ENCODE measurements around the gene ERI3.
A peak's percentile ranks its signal among the peaks of the same experiment; 100 is the strongest.
"Not testable (repeated sequence)": the region's sequence is repeated elsewhere in the genome, so short reads cannot be mapped to it uniquely, and the experiment has no call there.

The ERI3 gene

DNA sequence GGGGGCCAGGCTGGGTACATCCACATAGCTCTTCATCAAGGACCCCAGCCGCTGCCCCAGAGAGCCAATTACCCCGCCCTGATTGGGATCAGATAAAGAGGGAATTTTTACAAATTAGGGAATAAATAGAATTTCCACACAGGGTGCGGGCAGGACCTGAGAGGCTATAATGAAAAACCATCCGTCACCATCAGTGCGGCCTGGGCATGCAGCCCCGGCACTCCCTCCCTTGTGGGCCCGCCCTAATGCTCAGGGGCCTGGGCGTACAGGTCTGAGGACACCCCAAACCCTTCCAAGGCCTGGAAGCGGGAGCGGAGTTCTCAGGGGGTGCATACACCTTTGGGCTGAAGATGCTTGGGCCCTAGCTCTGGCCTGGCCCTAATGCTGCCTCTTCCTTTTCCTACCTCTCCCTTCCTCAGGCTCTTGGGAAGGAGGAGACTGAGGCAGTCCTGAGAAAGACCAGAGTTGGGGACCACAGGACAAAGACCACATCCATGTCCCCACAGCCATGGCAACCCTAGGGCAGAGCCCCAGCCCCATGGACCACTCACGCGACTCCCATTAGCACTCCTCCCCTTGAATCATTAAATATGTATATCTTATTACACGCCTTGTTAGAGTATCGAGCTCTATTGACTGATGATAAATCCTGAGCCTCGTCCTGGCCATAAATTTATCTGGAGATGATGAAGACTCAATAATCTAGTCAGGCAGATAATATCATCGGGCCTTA, 125.5 kb downstream of the ERI3 start:
- DNase-seq: no peak

DNA sequence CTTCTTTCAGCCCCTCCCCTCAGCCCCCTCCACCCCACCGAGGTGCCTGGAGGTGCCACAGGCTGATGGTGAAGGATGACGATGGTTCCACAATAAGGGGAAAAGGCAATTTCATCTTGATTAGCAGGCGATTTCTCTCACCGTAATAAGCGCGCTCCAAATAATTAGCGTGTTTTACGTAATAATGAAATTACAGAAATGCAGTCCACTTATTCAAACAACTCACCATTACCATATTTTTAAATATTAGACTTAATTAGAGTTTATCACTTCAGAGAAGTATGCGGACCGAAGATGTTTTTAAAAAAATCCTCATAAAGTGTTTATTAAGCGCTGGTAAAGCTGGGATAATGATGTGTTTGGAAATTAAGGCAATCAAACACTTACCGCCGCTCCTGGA, 126.8 kb downstream of the ERI3 start:
- no peak for DNase-seq

DNA sequence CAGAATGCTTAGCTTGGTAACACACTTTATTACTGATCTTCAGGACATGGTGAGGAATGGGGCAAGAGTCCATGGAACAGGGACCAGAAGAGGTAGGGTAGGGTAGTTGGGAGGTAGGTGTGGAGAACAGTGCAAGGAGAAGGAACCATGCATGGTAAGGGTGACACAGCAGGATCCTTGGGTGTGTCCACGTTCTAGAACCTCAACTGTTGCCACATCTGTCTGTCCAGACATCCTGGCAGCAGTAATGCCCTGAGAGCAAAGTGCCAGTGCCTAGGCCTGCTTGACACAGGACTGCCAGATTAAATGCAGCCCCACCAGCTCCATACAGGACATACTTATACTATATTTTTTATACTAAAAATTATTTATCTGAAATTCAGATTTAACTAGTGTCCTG, 127.8 kb downstream of the ERI3 start:
- no peak for DNase-seq

GRCh38 chr1:44225761-44226160, 129.3 kb downstream of the ERI3 start:
- no peak for DNase-seq

GRCh38 chr1:44223187-44223610, 131.9 kb downstream of the ERI3 start:
- DNase-seq: no peak

- DNase-seq: no peak
Observed at GRCh38 chr1:44222397-44223186, 132.5 kb downstream of the ERI3 start.

DNA sequence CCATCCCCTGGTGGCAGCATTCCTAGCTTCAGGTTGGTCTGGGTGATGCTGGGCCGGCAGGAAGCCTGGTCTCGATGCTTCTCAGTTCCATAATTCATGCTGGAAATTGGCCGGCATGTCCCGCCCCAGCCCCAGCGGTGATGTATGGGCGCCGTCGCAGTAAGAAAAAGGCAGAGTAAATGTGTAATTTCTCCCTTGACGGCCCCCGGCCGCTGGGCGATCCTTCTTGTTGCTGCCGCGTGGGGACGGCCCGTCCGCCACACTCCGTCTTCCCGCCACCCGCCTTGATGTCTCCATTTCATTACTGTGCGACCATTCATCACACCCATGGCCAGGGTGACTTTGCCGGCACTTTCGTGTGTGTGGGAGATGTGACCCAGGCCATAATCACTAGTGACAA, 133.3 kb downstream of the ERI3 start:
- no peak for DNase-seq

GRCh38 chr1:44220755-44221154, 134.3 kb downstream of the ERI3 start:
- no peak for DNase-seq

DNA sequence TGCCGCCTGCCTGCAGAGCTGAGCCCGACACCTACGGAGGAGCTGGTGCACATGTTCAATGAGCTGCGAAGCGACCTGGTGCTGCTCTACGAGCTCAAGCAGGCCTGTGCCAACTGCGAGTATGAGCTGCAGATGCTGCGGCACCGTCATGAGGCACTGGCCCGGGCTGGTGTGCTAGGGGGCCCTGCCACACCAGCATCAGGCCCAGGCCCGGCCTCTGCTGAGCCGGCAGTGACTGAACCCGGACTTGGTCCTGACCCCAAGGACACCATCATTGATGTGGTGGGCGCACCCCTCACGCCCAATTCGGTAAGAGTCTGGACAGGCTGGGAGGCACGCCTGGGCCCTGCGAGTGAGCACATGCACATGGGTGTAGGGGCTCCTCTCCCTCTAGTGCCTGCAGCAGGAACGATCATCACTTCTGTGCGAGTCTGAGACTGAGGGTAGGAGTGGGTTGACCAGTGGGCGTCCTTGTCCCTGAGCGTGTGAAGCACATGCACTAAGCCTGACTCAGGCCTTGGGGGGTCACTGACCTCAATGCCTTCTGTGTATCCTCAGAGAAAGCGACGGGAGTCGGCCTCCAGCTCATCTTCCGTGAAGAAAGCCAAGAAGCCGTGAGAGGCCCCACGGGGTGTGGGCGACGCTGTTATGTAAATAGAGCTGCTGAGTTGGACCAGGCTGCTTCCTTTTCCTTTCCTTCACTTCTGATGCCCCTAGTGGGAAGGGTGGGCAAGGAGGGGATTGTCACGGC, 134.9 kb downstream of the ERI3 start:
- no peak for DNase-seq

GRCh38 chr1:44219301-44219626, 135.8 kb downstream of the ERI3 start:
- DNase-seq: no peak

GRCh38 chr1:44218503-44219300, 136.4 kb downstream of the ERI3 start:
- no peak for DNase-seq

GRCh38 chr1:44217809-44218410, 137.1 kb downstream of the ERI3 start:
- peak; percentile 70 for DNase-seq

DNA sequence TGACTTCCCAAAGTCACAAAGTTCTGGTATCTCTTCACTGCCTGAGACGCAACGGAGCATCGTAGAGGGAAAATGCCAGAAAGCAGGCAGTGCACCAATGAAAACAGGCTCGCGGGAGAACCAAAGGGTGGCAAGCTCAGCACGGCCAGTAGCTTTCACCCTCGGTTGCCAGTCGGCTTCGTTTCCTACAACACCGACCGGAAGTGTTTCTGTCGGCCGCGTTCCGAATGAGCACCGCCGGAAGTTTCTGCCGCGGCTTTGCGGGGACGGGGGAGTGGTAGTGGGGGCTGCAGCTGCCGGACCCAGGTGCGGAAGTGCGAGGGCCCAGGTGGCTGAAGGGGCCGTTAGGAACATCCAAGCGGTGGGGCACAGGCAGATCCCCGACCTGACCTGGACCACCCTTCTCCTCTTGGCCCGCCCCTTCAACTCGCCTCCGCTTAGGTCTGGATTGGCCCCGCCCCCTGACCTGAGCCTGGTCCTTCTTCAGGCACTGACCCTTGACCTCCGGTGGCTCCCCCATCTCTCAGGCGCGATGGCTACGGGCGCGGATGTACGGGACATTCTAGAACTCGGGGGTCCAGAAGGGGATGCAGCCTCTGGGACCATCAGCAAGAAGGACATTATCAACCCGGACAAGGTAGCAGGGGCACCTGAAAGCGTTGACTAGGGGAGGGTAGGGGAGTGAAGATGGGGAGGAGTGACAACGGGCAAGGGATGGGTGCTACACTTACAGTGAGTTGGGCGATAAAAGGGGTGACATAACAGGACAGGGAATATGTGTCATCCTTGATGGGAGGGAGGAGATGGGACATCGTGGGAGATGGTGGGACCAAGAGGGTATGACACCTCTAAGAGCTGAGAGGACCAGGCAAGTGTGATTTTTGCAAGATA, 141.6 kb downstream of the ERI3 start, which contains the start of gene DMAP1:
TSS of gene DMAP1 (plus strand) at position 250 of the 891 bp plus-strand sequence. CDS start at position 533, 283 bp downstream.
- DNase-seq: peak; percentile 95

DNA sequence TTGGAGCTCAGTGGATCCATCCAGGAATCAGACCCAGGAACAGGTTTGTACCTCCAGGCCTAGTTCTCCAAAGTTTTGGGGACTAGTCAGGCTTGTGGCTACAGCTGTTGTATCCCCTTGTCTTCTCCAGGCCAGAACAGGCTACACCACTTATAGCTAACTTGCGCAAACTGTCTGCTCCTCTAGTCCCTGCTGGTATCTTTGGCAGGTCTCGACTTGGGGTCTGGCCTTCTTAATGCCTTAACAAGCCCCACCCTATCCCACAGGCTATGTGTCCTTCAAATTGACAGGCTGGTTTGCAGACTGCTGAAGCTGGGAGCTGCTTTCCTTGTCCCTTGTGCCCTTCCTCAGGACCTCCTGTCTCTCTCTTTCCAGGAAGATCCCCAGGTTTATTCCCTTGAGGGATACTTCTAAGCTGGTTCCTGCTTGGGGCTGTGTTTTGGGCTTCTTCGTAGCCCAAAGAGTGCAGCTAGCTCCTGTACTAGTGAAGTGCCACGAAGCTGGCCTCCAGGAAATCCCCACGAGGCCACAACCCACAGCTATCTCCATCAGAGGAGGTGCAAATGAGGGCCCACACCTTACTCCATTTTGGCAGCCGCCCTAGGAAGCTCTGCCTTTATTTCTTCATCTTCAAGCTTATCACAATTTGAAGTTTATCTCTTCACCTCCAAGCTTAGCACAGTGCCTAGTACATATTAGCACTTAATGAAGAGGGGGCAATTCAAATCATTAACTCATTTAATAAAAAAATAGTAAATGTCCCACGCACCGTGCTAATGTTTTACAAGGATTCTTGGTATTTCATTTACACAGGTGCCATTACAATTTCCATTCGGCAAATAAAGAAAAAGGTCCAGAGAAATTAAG, 142.5 kb downstream of the ERI3 start:
- no peak for DNase-seq

DNA sequence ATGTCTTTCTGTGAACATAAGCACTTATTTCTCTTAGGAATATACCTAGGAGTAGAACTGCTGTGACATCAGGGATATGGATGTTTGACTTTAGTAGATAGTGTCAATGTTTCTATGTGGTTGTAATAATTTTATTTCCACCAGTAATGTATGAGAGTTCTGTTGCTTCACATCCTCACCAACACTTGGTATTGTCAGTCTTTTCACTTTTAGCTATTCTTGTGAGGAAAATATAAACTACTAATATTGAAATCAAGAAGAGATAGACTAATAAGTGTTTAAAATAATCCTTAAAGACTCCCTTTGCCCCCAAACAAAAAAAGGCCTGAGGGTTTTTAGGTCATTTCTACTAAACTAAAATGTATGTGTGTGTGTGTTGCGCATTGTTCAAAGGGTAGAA, 144.5 kb downstream of the ERI3 start:
- DNase-seq: no peak

- DNase-seq: peak; percentile 16
Observed at GRCh38 chr1:44208226-44208625, 146.8 kb downstream of the ERI3 start.

DNA sequence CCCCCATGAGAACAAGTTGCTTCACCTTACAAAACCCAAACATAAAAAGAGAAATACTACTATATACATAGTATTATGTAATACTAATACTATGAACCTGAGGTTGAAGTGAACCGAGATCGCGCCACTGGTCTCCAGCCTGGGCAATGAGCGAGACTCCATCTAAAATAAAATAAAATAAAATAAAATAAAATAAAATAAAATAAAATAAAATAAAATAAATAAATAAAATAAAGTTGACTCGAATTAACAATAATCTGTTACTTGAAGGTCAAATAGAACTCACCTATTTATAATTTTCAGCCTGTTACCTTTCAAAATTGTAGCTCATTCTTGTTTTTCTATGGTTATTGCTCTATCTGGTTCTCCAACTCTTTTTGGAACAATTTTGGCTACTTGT, 148.5 kb downstream of the ERI3 start:
- not testable (repeated sequence) for DNase-seq

GRCh38 chr1:44200336-44200735, 154.7 kb downstream of the ERI3 start:
- DNase-seq: no peak

- DNase-seq: no peak
Observed at GRCh38 chr1:44174630-44175029, 180.4 kb downstream of the ERI3 start.
